GM21447 (cell line): ENCODE measurements around the gene MYOT.
A peak's percentile ranks its signal among the peaks of the same experiment; 100 is the strongest.

Experiments
- ATAC-seq: cut with Tn5 transposase; IDR thresholded peaks from one replicate; pipeline ENCODE4 v1.9.1; 2021; ENCODE audit not compliant: unreplicated experiment

MYOT gene

GRCh38 chr5:137901011-137901817 is 33.6 kb downstream of the MYOT start:
- no peak for ATAC-seq

GRCh38 chr5:137902408-137903133 is 34.9 kb downstream of the MYOT start:
- no peak for ATAC-seq

GRCh38 chr5:137914758-137915157 is 47.1 kb downstream of the MYOT start:
- no peak for ATAC-seq

- no peak for ATAC-seq
These were observed 49.3 kb downstream of the MYOT start for GRCh38 chr5:137916923-137917322.

GRCh38 chr5:137921931-137922330 is 54.3 kb downstream of the MYOT start:
- no peak for ATAC-seq

- no peak for ATAC-seq
These were observed 56.2 kb downstream of the MYOT start for GRCh38 chr5:137923856-137924255.

GRCh38 chr5:137932800-137933199 is 65.1 kb downstream of the MYOT start:
- no peak for ATAC-seq

- ATAC-seq: no peak
These were observed 65.8 kb downstream of the MYOT start for GRCh38 chr5:137933491-137933911.

- peak; percentile 61 for ATAC-seq
These were observed 67.5 kb downstream of the MYOT start for GRCh38 chr5:137935190-137935589.

GRCh38 chr5:137935694-137936093 is 68.0 kb downstream of the MYOT start:
- ATAC-seq: no peak
